CD1c-positive myeloid dendritic cell (primary cell): ENCODE results near the gene SLC27A6.

Source experiments
- DNase-seq: peaks from one replicate; pipeline ENCODE4 v3.0.0-alpha.2; 2016; ENCODE audit errors: extremely low spot score

Gene SLC27A6

GRCh38 chr5:129063483-129064113 lies 98.3 kb downstream of the SLC27A6 start:
- no peak for DNase-seq

GRCh38 chr5:129065721-129066120 lies 100.4 kb downstream of the SLC27A6 start:
- no peak for DNase-seq

GRCh38 chr5:129067745-129068144 lies 102.5 kb downstream of the SLC27A6 start:
- DNase-seq, result no peak

GRCh38 chr5:129069292-129069691 lies 104.0 kb downstream of the SLC27A6 start:
- DNase-seq, result no peak

- no peak for DNase-seq
Observed at GRCh38 chr5:129073111-129073510, 107.8 kb downstream of the SLC27A6 start.

- DNase-seq, result no peak
Observed at GRCh38 chr5:129074903-129075302, 109.6 kb downstream of the SLC27A6 start.

GRCh38 chr5:129077433-129078075 lies 112.3 kb downstream of the SLC27A6 start:
- DNase-seq, result no peak

GRCh38 chr5:129078247-129078646 lies 113.0 kb downstream of the SLC27A6 start:
- no peak for DNase-seq

GRCh38 chr5:129078660-129079059 lies 113.4 kb downstream of the SLC27A6 start:
- DNase-seq, result no peak

GRCh38 chr5:129079496-129079895 lies 114.2 kb downstream of the SLC27A6 start:
- no peak for DNase-seq

GRCh38 chr5:129080766-129081165 lies 115.5 kb downstream of the SLC27A6 start:
- DNase-seq, result no peak

GRCh38 chr5:129082225-129083136 lies 117.2 kb downstream of the SLC27A6 start:
- no peak for DNase-seq
